OCI-LY3 (cell line): ENCODE measurements around the gene LMNA.

ENCODE experiments used
- H2AFZ ChIP-seq: fragments of 200-600, 300-600 bp; shearing (Covaris generic); 2 replicates; pipeline ENCODE4 v1.6.0; 2014; ENCODE audit warnings: antibody characterized with exemption, low read depth, low read length
- H3K27ac ChIP-seq: fragments of 200-600, 300-600 bp; sonication (generic); 2 replicates; pipeline ENCODE4 v1.5.1; 2014; ENCODE audit warnings: mild to moderate bottlenecking, low read length, moderate library complexity, mixed read lengths
- H3K27me3 ChIP-seq: fragments of 200-600, 300-600 bp; sonication (generic); 2 replicates; pipeline ENCODE4 v1.6.1; 2014; ENCODE audit warnings: low read depth, low read length, mixed read lengths
- H3K36me3 ChIP-seq: fragments of 200-600, 300-600 bp; sonication (generic); replicated peaks from 2 replicates; pipeline ENCODE3; 2014; ENCODE audit warnings: low read depth, low read length, mixed read lengths
- H3K4me1 ChIP-seq: fragments of 300-600, 200-600 bp; sonication (generic); 2 replicates; pipeline ENCODE4 v1.6.1; 2014; ENCODE audit warnings: low read length, mixed read lengths
- H3K4me2 ChIP-seq: fragments of 200-600, 300-600 bp; sonication (generic); 2 replicates; pipeline ENCODE4 v1.6.1; 2014; ENCODE audit warnings: low read length, mixed read lengths
- H3K4me3 ChIP-seq: fragments of 300-600, 200-600 bp; sonication (generic); 2 replicates; pipeline ENCODE4 v1.5.1; 2014; ENCODE audit warnings: antibody characterized with exemption, mild to moderate bottlenecking, low read length, moderate library complexity
- H3K79me2 ChIP-seq: fragments of 300-600, 200-600 bp; shearing (Covaris generic); 2 replicates; pipeline ENCODE4 v1.6.1; 2014; ENCODE audit warnings: mild to moderate bottlenecking, low read length, mixed read lengths
- H3K9ac ChIP-seq: fragments of 300-600, 200-600 bp; shearing (Covaris generic); 2 replicates; pipeline ENCODE4 v1.6.0; 2014; ENCODE audit warnings: mild to moderate bottlenecking, low read length, moderate library complexity
- H3K9me3 ChIP-seq: fragments of 200-600, 300-600 bp; shearing (Covaris generic); 2 replicates; pipeline ENCODE4 v1.6.1; 2014; ENCODE audit warnings: low read length, mixed read lengths; ENCODE audit not compliant: insufficient read depth
- H4K20me1 ChIP-seq: fragments of 200-600, 300-600 bp; sonication (generic); 2 replicates; pipeline ENCODE4 v1.6.1; 2016; ENCODE audit warnings: low read length, mixed read lengths; ENCODE audit not compliant: insufficient read depth
- EZH2phosphoT487 ChIP-seq: fragments of 200-600 bp; shearing (Covaris generic); IDR thresholded peaks from 2 replicates; pipeline ENCODE4 v1.6.1; 2018; ENCODE audit warnings: antibody characterized with exemption, mixed run types, low read depth
- TF ChIP-seq, protein P1 (sequence below): fragments of 200-600, 300-600 bp; sonication (generic); IDR thresholded peaks from 2 replicates; pipeline ENCODE4 v1.5.1; 2014; ENCODE audit warnings: antibody characterized with exemption, low read length, low read depth

The LMNA gene

GRCh38 chr1:156145650-156146019 is 31.1 kb downstream of the LMNA start:
- Histone ChIP-seq H3K9me3 (no peaks in the 10 kb centered on the region), H3K4me2 (peak overlapping the region; percentile 88), H3K79me2 (no peaks in the 10 kb centered on the region), H2AFZ (no peak overlapping the region), H4K20me1 (no peaks in the 10 kb centered on the region), H3K4me3 (peak overlapping the region; percentile 67), H3K27ac (no peak overlapping the region), H3K27me3 (no peaks in the 10 kb centered on the region; the same call in 1 of the 2 replicates), H3K36me3 (no peaks in the 10 kb centered on the region), H3K4me1 (peaks cover 50% of the 10 kb centered on the region), H3K9ac (no peak overlapping the region)
- TF ChIP-seq EZH2phosphoT487: no peak
- TF ChIP-seq, protein P1, sequence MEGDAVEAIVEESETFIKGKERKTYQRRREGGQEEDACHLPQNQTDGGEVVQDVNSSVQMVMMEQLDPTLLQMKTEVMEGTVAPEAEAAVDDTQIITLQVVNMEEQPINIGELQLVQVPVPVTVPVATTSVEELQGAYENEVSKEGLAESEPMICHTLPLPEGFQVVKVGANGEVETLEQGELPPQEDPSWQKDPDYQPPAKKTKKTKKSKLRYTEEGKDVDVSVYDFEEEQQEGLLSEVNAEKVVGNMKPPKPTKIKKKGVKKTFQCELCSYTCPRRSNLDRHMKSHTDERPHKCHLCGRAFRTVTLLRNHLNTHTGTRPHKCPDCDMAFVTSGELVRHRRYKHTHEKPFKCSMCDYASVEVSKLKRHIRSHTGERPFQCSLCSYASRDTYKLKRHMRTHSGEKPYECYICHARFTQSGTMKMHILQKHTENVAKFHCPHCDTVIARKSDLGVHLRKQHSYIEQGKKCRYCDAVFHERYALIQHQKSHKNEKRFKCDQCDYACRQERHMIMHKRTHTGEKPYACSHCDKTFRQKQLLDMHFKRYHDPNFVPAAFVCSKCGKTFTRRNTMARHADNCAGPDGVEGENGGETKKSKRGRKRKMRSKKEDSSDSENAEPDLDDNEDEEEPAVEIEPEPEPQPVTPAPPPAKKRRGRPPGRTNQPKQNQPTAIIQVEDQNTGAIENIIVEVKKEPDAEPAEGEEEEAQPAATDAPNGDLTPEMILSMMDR: no peak

DNA sequence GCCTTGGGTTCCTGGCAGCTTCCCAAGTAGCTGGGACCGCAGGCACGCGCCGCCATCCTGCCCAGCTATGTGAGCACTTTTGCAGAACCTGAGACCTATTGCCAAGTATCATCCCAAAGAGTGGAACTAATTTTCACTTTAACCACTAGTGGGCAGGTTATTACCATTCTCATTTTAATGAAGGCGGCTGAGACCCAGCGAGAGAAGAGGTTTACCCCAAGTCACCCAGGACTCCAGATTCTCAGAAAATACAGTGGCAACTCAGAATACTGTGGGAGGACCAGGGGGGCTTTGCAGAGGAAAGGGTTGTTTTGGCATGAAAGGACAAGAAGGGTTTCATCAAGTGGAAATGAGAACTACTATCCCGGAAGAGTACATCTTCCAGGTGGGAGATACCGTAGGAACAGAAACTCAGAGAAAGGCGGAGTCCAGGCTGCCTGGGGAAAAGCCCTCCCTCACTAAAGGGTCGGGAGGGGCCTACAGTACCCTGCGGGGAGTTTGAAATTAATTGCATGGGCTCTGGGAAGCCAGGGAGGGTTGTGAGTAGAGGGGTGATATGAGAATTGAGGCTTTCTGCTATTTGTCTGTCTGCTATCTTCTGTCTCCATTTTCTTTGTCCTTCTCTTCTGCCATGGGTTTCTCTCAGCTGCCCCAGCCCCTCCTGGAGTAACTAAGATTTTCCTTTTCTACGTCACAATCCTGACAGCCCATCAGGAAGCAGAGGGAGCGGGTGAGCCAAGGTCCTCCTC is 31.7 kb downstream of the LMNA start:
- Histone ChIP-seq H3K4me2 (peak overlapping the region; percentile 88), H4K20me1 (no peaks in the 10 kb centered on the region), H3K36me3 (no peaks in the 10 kb centered on the region), H3K4me3 (peak overlapping the region; percentile 67), H3K4me1 (peaks cover 56% of the 10 kb centered on the region), H3K27ac (no peak overlapping the region), H3K27me3 (no peaks in the 10 kb centered on the region; the same call in 1 of the 2 replicates), H3K79me2 (no peaks in the 10 kb centered on the region), H2AFZ (peak overlapping the region; percentile 62), H3K9ac (peak overlapping the region; percentile 34), H3K9me3 (no peaks in the 10 kb centered on the region)
- TF ChIP-seq EZH2phosphoT487: no peak
- TF ChIP-seq, protein P1: peak; percentile 90

DNA sequence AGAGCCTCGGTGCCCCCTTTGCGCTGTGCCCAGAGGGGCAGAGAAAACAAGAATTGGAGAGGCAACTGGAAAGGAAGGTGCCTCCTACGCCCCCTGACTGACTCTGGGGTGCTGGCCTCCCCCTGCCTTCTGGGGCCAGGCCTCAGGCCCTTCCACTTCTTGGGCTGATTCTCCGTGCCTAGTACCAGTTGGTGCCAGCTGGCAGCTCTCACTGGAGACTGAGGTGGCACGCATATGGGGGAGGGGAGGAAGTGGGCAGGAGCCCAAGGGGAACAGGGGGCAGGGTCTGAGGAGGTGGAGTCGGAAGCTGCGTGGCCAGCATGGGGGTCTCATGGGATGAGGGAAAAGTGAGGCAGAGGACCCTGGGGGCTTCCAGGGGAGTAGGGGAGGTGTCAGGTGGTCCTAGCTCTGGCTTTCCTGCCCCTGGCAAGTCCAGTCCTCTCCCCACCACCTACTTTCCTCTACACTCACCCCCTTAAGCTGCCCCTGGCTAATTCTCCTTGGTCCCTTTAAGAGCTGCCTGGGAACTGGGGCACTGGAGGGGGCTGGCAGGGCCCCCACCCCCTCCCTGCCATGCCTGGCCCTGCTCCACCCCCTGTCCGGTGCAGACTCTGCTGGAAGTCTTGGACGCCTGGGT is 32.4 kb downstream of the LMNA start:
- Histone ChIP-seq H3K27me3 (no peaks in the 10 kb centered on the region; the same call in 1 of the 2 replicates), H3K27ac (no peak overlapping the region), H3K4me1 (peaks cover 63% of the 10 kb centered on the region), H4K20me1 (no peaks in the 10 kb centered on the region), H3K36me3 (no peaks in the 10 kb centered on the region), H3K4me3 (peak overlapping the region; percentile 67), H2AFZ (peak overlapping the region; percentile 62), H3K79me2 (no peaks in the 10 kb centered on the region), H3K4me2 (peak overlapping the region; percentile 88), H3K9me3 (no peaks in the 10 kb centered on the region), H3K9ac (peak overlapping the region; percentile 34)
- TF ChIP-seq, protein P1: no peak
- no peak for TF ChIP-seq EZH2phosphoT487

DNA sequence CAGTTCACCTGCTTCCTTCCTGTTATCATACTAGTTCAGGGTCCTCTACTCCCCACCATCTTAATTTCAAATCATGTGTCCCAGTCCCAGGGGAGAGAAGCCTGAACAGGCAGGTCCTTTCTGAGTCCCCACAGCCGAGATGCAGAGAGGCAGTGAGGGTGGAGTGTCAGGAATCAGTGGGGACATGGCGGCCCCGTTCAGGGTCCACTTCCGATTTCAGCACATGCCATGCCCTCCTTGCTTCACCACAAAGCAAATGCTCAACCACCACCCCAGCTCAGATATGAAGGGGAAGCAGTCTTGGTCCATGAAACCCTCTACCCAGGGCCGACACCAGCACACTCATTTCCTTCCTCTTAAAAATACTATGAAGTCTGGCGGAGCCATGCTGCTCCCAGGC is 33.7 kb downstream of the LMNA start:
- Histone ChIP-seq H3K9ac (peak overlapping the region; percentile 46; the same call in 1 of the 2 replicates), H3K79me2 (no peaks in the 10 kb centered on the region), H3K36me3 (no peaks in the 10 kb centered on the region), H3K9me3 (no peaks in the 10 kb centered on the region), H3K27ac (peak overlapping the region; percentile 58), H4K20me1 (no peaks in the 10 kb centered on the region), H3K4me3 (peak overlapping the region; percentile 29), H3K4me2 (peak overlapping the region; percentile 70), H3K27me3 (no peaks in the 10 kb centered on the region; the same call in 1 of the 2 replicates), H2AFZ (peak overlapping the region; percentile 83), H3K4me1 (peaks cover 76% of the 10 kb centered on the region)
- TF ChIP-seq EZH2phosphoT487: no peak
- TF ChIP-seq, protein P1: no peak
